HG02571 (cell line): ENCODE measurements around the gene COG8.
"Not testable (repeated sequence)": the region's sequence is repeated elsewhere in the genome, so short reads cannot be mapped to it uniquely, and the experiment has no call there.

Experiments
- ATAC-seq: cut with Tn5 transposase; IDR thresholded peaks from one replicate; pipeline ENCODE4 v1.9.1; 2021; ENCODE audit warnings: mild to moderate bottlenecking, moderate library complexity; ENCODE audit not compliant: unreplicated experiment

Gene COG8

DNA sequence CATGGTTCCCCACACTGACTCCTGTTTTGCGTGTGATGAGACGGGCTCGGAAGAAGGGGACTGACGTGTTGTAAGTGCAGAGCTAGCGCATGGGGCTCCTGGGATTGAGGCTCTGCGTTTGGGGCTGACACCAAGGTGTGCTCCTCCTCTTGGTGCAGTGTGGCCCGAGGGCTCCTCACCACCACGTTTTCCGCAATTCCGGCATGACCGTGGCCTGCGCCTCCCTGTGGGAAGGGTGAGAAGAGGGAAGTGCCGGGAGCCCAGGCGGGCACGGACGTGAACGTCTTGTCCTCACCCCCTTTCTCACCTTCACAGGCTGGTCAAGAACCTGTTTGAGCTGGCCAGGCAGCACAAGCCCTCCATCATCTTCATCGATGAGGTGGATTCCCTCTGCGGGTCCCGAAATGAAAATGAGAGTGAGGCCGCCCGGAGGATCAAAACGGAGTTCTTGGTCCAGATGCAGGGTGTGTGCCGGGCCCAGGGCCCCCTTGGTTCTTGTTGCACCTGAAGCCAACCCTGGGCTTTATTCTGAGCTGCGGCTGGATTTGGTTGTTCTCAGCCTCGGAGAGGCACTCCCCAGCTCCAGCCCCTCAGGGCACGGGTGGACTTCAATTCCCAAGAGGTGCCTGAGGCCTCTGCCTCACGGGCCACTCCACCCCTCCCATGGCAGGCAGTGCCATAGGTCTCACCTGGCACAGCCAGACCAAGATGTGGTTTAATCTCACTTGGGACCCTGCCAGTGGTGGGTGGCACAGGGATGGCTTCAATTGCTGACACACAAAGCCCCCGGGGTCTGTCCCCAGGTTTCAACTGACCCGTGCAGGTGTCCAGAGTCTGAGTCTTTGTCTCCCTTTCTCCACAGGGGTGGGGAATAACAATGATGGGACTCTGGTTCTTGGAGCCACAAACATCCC lies 19.3 kb downstream of the COG8 start:
- ATAC-seq, result no peak

DNA sequence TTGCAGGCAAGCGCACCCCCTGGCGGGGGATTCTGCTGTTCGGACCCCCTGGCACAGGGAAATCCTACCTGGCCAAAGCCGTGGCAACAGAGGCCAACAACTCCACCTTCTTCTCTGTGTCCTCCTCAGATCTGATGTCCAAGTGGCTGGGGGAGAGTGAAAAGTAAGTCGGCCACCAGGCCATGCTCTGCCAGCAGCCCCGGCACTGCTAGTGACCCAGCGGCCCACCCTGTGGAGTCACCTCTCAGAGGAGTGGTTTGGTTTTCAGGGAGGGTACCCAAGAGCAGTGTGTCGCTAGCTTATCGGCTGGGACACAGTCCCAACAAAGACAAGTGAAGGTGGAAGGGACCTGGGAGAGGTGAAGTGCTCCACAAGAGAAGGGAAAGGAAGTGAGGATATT lies 20.0 kb downstream of the COG8 start:
- no peak for ATAC-seq

DNA sequence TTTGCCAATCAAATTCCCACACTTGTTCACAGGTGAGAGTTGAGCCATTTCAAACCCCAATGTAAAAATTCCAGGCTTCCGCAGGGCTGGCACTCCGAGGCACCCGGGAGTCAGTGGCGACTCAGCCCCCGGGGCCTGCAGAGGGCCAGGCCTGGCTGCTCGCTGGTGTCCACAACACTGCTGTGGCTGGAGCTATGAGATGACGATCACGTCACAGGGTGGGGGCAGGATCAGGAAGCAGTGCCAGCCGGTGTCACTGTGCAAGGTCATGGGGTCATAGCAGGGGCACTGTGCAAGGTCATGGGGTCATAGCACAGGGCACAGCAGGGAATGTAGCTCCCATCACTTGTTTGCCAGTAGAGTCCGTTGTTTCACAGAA lies 20.5 kb downstream of the COG8 start:
- no peak for ATAC-seq

DNA sequence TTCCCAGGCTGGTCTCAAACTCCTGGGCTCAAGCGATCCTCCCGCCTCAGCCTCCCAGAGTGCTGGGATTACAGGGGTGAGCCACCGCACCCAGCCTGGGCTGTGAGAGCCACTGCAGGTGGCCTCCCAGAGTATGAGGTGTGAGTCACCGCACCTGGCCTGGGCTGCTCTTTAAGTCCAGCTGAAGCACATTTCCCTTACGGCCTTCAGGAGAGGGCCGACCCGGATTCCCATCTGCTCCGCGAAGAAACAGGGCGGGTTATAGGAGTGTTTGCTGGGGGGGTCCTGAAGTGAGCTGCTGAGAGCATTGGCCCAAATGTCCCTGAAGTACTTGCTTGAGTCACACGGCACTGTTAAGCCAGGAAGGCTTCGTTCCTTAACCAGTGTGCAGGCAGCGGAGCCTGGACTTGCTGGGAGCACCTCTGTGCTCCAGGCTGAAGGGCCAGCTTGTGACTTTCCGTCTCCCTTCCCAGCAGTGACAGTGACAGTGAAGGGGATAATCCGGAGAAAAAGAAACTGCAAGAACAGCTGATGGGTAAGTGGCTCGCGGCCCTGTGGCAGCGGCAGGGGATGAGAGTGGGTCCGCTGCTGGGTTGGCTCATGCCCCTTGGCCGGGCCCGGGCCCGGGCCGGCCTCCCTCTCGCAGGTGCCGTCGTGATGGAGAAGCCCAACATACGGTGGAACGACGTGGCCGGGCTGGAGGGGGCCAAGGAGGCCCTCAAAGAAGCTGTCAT lies 21.0 kb downstream of the COG8 start:
- no peak for ATAC-seq

DNA sequence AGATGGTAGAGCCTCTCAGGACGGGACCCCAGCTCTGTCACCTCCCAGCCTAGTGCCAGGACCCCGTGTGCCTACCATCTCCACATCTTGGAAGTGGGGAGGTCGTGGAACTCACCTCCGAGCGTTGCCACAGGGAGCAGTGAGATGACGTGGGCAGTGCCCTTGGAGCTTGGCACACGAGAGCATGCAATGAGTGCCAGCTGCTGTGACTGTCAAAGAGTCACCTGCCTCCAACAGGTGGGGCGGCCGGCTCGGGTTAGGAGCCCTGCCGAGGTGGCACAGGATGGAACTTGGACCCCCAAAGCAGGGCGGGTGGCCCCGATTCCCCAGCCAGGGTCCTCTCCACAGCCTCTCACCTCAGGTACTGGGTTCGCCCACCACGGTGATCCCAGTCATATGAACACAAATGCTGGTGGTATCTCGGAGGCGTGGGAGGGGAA lies 22.7 kb downstream of the COG8 start:
- no peak for ATAC-seq

DNA sequence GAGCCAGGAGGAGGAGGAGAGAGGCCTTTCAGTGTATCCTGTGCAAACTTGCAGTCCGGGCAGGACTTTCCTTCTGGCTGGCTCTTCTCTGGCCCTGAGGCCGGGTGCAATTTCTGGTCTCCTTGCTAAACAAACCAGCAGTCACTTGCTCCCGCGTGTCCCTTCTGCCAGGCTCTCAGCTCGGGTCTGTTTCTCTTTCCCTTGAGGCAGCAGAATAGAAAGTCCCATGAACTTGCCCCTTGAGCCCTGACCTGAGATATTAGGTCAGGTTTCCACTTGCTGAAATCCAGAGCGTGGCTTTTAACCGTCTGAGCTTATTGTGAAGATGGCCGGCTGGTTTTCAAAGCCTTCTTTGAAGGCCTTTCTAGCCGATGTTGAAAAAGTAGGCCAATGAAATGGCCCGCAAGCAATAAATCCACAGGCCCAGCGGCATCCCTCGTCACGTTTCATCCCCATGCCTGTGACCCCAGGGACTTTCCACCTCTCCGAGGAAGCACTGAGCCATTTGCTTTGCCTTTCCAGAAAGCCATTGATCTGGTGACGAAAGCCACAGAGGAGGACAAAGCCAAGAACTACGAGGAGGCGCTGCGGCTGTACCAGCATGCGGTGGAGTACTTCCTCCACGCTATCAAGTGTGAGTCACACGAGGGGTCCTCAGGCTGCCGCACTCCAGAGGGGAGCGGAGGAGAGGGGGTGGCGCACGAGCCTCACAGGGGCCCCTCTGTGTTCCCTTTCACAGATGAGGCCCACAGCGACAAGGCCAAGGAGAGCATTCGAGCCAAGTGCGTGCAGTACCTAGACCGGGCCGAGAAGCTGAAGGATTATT lies 23.7 kb downstream of the COG8 start:
- no peak for ATAC-seq

DNA sequence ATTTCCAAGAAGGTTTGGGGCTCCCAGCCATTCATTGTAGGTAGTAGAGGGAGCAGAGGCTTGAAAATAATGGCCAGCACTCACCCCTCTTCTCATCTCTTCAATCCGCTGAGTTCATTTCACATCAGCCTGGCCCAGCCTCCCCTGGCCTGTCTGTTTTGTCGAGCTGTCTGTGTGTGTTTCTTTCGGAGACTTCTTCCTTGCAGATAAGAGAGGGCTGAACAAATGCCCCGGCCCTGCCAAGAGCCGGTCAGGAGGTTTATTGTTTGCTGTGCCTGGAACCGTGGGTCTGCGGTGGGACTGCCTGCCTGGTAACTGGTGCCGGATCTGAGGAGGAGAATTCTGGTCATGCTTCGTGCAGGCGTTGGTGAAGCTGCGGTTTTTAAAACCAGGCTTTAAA lies 24.8 kb downstream of the COG8 start:
- ATAC-seq, result no peak

DNA sequence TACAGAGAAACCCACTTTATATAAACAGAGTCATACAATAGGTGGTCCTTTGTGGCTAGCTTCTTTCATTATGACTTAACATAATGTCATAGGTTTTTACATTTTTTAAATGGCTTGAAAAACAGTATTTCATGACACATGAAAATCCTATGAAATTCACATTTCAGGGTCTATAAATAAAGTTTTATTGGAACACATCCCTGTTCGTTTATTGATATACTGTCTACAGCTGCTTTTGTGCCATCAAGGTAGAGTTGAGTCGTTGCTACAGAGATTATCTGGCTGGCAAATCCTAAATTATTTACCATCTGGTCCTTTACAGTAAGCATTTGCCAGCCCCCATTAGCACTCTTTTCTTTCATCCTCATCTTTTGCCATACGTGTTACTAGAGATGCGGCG lies 25.9 kb downstream of the COG8 start:
- ATAC-seq, result no peak

DNA sequence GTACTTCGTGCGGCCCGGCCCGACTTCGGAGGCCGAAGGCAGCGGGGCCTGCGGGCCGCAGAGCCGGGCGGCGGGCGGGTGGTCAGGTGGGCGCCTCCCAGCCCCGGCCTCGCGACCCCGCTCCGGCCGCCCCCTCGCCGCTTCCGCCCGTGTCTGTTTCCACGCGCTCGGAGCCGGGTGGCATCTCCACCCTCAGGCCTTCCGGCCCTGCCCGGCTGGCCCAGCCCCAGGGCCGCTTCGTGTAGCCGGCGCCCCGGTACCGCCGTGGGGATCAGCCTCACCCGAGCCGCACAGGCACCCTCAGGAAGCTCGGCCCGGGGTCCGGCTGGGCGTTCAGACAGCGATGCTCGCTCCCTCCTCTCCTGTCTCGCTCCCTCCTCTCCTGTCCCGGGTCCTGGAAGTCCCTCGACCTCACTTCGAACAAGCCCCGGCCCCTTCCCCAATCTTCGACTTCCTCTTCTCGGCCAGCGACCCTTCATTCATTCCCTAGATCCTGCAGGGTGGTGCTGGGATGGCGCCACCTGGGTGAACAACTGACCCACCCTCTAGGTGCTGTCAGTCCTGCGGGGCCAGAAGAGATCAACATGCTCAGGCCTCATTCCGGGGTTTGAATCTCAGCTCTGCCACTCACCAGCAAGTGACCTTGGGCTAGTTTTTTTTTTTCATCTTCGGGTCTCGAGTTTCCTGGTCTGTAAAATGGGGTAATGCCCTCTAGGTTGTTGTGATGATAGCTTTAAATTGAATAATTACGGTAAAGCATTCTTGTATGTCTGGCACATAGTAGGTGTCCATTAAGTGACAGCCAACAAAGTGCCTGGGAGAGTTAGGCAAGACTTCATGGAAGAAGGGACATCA lies 27.6 kb downstream of the COG8 start:
- peak; percentile 39 for ATAC-seq

DNA sequence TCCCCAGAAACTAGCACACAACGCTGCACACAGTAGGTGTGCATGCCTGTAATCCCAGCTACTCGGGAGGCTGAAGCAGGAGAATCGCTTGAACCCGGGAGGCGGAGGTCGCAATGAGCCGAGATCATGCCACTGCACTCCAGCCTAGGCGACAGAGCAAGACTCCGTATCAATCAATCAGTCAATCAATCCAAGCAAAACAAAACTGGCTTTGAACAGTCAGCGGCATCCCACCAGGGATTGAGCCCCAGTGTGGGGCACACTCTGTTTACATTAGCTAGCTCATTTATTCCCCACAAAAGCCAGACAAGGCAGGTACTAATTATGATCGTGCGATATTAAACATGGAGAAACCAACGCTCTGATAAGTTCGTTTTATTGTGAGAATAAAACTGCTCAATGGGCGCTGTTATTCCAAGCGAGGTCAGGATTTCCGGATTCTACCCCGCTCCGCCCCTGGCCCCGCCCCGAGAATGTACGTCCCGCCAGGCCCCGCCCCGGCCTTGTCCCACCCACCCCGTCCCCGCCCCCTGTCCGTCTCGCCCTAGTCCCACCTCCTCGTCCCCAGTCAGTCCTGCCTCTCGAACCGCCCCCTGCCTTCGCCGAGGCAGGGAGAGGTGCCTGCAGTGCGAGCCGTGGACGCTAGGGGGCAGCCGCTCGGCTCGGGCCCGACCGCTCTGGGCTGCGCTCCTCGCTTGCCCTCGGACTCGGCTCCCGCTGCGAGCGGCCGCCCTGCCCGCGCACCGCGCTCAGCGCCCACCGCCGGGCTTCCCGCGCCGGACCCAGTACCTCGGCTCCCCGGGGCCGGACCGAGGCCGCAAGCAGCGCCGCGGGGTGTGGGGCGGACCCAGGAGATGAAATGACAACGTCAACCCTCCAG lies 28.5 kb downstream of the COG8 start, which contains the start of gene VPS4A:
Gene VPS4A, plus strand, starts transcription at position 698 of the 880 bp plus-strand sequence. Its CDS starts 162 bp downstream, at position 860.
- peak; percentile 91 for ATAC-seq

DNA sequence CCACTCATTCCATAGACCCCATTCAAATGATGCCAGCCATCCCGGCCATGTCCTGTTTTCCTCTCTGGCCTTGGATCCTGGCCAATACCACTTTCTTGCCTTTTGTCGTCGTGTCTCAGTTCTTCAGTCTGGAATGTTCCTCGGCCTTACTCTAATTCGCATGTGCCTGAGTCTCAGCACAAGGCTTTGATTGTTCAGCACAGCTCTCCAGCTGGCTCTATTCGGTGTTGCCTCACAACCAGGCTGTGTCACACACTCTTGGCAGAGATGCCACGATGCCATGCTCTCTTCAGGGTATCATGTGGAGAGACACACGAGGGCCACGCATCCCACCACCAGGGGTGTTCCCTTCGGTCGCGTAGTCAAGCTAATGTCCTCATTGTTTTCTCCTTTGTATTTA lies 30.0 kb downstream of the COG8 start:
- ATAC-seq, result no peak

DNA sequence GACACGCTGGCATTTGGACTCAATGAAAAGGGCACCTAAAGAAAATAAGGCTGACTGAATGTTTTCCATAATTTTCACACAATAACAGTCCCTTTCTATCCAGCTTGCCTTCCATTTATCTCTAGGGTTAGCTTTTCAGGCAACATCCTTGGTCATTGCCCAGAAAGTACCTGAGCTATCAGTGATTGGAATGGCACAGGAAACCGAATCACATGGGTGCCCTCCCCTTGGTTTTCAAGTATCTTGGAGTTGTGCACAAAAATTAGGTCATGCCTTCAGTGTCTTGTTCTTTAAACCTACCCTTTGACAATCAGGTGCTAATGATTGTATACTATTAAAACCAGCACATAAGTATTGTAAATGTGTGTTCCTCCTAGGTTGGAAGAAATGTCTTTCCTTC lies 31.5 kb downstream of the COG8 start:
- no peak for ATAC-seq

DNA sequence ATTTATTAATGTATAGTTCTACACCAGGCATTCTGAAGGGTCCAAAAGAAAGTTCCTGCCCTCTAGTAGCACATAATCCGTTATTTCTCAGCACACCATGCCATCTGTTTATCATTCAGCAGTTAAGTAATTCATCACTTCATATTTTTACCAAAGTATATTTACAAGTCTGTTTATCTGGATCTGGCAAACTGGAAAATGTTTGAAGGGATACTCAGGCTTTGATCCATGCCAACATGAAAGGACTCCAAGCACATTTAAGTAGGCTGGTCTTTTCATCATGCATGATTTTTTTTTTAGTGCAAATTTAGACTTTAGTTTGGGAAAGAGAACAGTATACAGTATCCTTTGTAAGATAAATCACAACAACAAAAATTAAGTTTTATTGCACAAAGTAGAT lies 32.3 kb downstream of the COG8 start:
- ATAC-seq, result no peak

DNA sequence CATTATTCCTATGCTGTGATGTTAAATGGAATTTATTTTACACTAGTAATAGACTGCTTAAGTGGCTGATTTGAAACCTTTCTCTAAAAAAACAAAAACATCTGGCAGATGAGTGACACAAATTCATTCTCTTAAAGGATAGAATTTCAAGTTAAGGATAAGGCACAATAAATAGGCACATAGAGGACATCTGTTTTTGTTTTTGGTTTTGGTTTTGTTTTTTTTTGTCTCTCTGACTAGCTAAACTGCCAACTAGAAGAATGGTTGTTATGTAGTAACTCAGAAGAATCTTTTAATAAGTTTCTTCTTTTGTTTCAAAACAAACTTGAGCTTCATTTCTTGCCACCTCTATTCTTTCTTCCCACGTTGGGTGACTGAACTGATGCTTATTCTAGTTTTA lies 33.3 kb downstream of the COG8 start:
- no peak for ATAC-seq

DNA sequence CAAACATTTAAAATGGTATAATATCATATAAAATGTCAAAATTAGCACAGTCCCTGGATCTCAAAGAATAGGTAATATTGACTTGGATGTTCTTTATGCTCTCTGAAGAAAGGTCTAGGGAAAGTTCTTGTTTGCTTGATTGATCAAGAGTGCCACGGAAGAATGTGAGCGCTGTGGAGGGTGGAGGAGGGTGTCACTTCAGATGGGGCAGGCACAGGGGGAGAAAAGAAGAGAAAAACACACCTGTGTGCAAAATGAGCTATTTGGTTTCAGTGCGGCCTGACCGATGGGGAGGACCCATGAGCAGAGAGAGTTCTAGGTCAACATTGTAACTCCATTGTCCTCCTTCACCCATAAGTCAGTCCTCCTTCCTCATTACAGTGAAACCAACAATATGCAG lies 37.1 kb downstream of the COG8 start:
- ATAC-seq, result no peak

DNA sequence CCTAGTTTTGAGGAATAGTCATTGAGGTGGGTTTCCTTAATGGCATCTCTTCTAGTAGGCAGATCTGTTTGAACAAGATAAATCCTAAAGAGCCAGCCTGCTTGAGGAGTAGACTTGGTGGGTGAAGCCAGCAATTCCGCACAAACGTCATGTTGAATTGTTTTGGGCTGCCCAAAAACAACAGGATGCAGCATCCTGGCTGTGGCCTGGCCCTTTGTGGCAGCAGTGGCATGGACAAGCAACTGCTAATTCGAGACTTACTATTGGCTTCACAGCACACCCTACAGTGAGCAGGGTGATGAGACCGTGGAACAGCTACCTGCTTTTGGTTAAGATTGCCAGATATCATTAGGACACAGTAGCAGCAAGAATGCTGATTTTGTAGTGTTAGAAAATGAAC lies 37.5 kb downstream of the COG8 start:
- ATAC-seq, result no peak

DNA sequence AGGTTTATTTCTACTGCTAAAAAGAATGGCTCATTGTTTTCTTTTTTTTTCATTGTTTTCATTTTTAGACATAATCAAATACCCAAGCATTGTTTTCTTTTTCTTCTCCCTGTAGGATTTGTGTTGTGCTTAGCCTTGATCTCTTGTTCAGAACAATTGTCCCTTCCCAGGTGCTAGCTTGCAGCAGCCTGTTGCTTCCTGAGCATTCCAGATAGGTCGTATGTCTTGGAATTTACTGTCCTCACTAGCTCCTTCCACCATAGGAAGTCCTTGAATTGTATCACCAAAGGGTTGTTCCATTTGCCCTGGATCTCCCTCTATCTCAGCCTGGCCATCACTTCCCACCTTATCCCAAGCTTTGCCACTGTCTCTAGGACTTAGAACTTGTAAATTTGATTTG lies 38.2 kb downstream of the COG8 start:
- ATAC-seq, result no peak

DNA sequence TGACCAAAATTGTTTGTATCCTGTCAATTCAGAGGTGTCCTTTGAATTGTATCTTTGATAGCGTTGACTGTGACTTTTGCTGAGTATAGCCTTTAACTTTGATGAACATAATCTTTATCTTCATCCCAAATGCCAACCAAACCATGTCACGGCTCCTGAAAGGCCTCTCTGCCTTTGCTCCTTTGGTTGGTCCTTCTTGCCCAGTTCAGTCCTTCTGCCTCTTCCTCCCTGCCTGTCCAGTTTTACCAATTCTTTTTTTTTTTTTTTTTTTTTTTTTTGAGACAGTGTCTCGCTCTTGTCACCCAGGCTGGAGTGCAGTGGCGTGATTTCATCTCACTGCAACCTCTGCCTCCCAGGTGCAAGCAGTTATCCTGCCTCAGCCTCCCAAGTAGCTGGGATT lies 41.1 kb downstream of the COG8 start:
- no peak for ATAC-seq

DNA sequence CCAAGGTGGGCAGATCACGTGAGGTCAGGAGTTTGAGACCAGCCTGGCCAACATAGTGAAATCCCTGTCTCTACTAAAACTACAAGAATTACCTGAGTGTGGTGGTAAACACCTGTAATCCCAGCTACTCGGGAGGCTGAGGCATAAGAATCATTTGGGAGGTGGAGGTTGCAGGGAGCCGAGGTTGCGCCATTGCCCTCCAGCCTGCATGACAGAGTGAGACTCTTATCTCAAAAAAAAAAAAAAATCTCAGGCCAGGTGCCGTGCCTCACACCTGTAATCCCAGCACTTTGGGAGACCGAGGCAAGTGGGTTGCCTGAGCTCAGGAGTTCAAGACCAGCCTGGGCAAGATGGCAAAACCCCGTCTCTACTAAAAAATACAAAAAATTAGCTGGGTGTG lies 42.6 kb downstream of the COG8 start:
- not testable (repeated sequence) for ATAC-seq
